Measurements from ENCODE around the gene CHP1.
A peak's percentile ranks its signal among the peaks of the same experiment; 100 is the strongest.

The CHP1 gene

DNA sequence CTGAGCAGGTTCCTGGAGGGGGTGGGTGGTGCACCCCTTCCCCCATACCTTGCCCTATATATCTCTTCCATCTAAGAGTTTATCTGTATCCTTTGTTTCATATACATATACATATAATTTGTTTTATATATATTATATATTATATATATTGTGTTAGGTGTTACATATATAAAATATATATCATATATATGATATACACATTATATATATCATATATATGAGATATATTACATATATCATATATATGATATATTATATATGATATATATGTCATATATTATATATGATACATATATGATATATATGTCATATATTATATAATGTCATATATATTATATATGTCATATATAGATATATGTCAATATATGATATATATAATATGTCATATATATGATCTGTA, 31.6 kb upstream of the CHP1 start:
- H2BK120ac ChIP-seq (ENCODE audit: insufficient read depth, low read length, poor library complexity) = no peak overlapping the region
- H4K12ac ChIP-seq (ENCODE audit: low read depth, low read length) = no peak overlapping the region
- H4K91ac ChIP-seq (ENCODE audit: low read depth, low read length) = no peak overlapping the region
- H3K23ac ChIP-seq (ENCODE audit: low read length) = no peak overlapping the region
- H2BK5ac ChIP-seq (ENCODE audit: low read depth, low read length, poor library complexity) = no peak overlapping the region
- no peak for DNase-seq
- no peak overlapping the region for H3K4me3 ChIP-seq (ENCODE audit: low read depth, low read length)
- no peaks in the 10 kb centered on the region for H3K4me1 ChIP-seq (ENCODE audit: control insufficient read depth in 1 of 2, insufficient read depth in 2 of 2, low read length in 2 of 2)
- no peak overlapping the region for H2AFZ ChIP-seq (ENCODE audit: insufficient read depth, low read length, poor library complexity)
- no peak overlapping the region for H3K4ac ChIP-seq (ENCODE audit: low read depth, low read length)
- no peak overlapping the region for H3K27ac ChIP-seq (ENCODE audit: low read depth, low read length)
- H3K79me2 ChIP-seq (ENCODE audit: control insufficient read depth, insufficient read depth, low read length, poor library complexity) = no peaks in the 10 kb centered on the region
- H3K27me3 ChIP-seq (ENCODE audit: insufficient read depth, low read length) = no peaks in the 10 kb centered on the region
- no peaks in the 10 kb centered on the region for H3K9me3 ChIP-seq (ENCODE audit: insufficient read depth, low read depth, low read length)
- no peak overlapping the region for H3K9ac ChIP-seq (ENCODE audit: low read length)
- H3K79me1 ChIP-seq (ENCODE audit: low read length) = no peaks in the 10 kb centered on the region
- no peak overlapping the region for H2AK5ac ChIP-seq (ENCODE audit: low read length)
- H3K18ac ChIP-seq (ENCODE audit: low read length) = no peak overlapping the region
- no peak overlapping the region for H3K4me2 ChIP-seq (ENCODE audit: low read length)
- H3K36me3 ChIP-seq (ENCODE audit: control insufficient read depth in 1 of 2, insufficient read depth in 2 of 2, low read length in 2 of 2) = no peaks in the 10 kb centered on the region
- H2BK12ac ChIP-seq (ENCODE audit: low read length) = no peak overlapping the region
- H3K14ac ChIP-seq (ENCODE audit: low read length) = no peak overlapping the region
- no peak overlapping the region for H4K8ac ChIP-seq (ENCODE audit: low read depth, low read length)

DNA sequence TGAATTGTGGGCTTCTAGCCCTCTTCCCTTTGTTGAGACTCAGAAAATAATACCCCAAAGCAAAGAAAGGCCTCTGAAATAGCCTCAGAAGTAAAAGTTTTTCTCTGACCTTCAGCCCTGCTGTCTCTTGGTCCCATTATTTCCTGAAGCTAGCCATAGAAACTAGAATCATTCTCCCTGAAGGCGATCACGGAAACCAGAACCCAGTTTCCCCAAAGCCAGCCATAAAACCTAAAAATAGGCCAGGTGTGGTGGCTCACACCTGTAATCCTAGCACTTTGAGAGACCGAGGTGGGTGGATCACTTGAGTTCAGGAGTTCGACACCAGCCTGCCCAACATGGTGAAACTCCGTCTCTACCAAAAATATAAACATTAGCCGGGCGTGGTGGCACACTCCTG, 27.7 kb upstream of the CHP1 start:
- Histone ChIP-seq H3K23ac (ENCODE audit: low read length) (no peak overlapping the region), H4K91ac (ENCODE audit: low read depth, low read length) (no peak overlapping the region), H3K27ac (ENCODE audit: low read depth, low read length) (no peak overlapping the region), H3K4me2 (ENCODE audit: low read length) (no peak overlapping the region), H3K27me3 (ENCODE audit: insufficient read depth, low read length) (no peaks in the 10 kb centered on the region), H4K8ac (ENCODE audit: low read depth, low read length) (no peak overlapping the region), H3K4me1 (ENCODE audit: control insufficient read depth in 1 of 2, insufficient read depth in 2 of 2, low read length in 2 of 2) (no peaks in the 10 kb centered on the region), H2BK120ac (ENCODE audit: insufficient read depth, low read length, poor library complexity) (no peak overlapping the region), H3K36me3 (ENCODE audit: control insufficient read depth in 1 of 2, insufficient read depth in 2 of 2, low read length in 2 of 2) (no peaks in the 10 kb centered on the region), H3K79me1 (ENCODE audit: low read length) (peaks cover 2% of the 10 kb centered on the region), H2BK12ac (ENCODE audit: low read length) (no peak overlapping the region), H3K18ac (ENCODE audit: low read length) (no peak overlapping the region), H2AFZ (ENCODE audit: insufficient read depth, low read length, poor library complexity) (no peak overlapping the region), H2BK5ac (ENCODE audit: low read depth, low read length, poor library complexity) (no peak overlapping the region), H4K12ac (ENCODE audit: low read depth, low read length) (no peak overlapping the region), H2AK5ac (ENCODE audit: low read length) (no peak overlapping the region), H3K4me3 (ENCODE audit: low read depth, low read length) (no peak overlapping the region), H3K9ac (ENCODE audit: low read length) (no peak overlapping the region), H3K9me3 (ENCODE audit: insufficient read depth, low read depth, low read length) (no peaks in the 10 kb centered on the region), H3K14ac (ENCODE audit: low read length) (no peak overlapping the region), H3K4ac (ENCODE audit: low read depth, low read length) (no peak overlapping the region), H3K79me2 (ENCODE audit: control insufficient read depth, insufficient read depth, low read length, poor library complexity) (no peaks in the 10 kb centered on the region)
- no CpG with 5 or more reads among the region's 7 CpGs for WGBS (ENCODE audit: extremely low coverage, insufficient coverage, insufficient read length)
- no peak for DNase-seq

DNA sequence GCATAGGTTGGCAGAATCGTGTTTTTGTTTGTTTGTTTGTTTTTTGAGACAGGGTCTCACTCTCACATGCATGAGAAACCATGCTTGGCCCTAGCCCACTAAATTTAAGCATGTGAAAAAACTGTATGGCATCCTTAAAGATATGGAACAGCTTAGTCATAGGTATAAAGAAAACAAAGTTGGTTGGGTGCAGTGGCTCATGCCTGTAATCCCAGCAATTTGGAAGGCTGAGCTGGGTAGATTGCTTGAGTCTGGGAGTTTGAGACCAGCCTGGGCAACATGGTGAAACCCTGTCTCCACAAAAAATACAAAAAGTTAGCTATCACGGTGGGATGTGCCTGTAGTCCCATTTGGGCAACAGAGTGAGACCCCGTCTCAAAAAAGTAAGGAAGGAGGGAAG, 25.8 kb upstream of the CHP1 start:
- H2AFZ ChIP-seq (ENCODE audit: insufficient read depth, low read length, poor library complexity) = no peak overlapping the region
- H3K14ac ChIP-seq (ENCODE audit: low read length) = no peak overlapping the region
- H4K91ac ChIP-seq (ENCODE audit: low read depth, low read length) = no peak overlapping the region
- H3K23ac ChIP-seq (ENCODE audit: low read length) = no peak overlapping the region
- no peak overlapping the region for H3K27ac ChIP-seq (ENCODE audit: low read depth, low read length)
- WGBS (ENCODE audit: extremely low coverage, insufficient coverage, insufficient read length) = no CpG with 5 or more reads among the region's 3 CpGs
- H3K36me3 ChIP-seq (ENCODE audit: control insufficient read depth in 1 of 2, insufficient read depth in 2 of 2, low read length in 2 of 2) = no peaks in the 10 kb centered on the region
- no peak overlapping the region for H2BK5ac ChIP-seq (ENCODE audit: low read depth, low read length, poor library complexity)
- H3K9ac ChIP-seq (ENCODE audit: low read length) = no peak overlapping the region
- H3K4me1 ChIP-seq (ENCODE audit: control insufficient read depth in 1 of 2, insufficient read depth in 2 of 2, low read length in 2 of 2) = no peaks in the 10 kb centered on the region
- H3K79me1 ChIP-seq (ENCODE audit: low read length) = peaks cover 2% of the 10 kb centered on the region
- no peak for DNase-seq
- no peaks in the 10 kb centered on the region for H3K9me3 ChIP-seq (ENCODE audit: insufficient read depth, low read depth, low read length)
- H3K4me2 ChIP-seq (ENCODE audit: low read length) = no peak overlapping the region
- H3K18ac ChIP-seq (ENCODE audit: low read length) = no peak overlapping the region
- no peak overlapping the region for H2BK12ac ChIP-seq (ENCODE audit: low read length)
- H3K79me2 ChIP-seq (ENCODE audit: control insufficient read depth, insufficient read depth, low read length, poor library complexity) = no peaks in the 10 kb centered on the region
- H3K4me3 ChIP-seq (ENCODE audit: low read depth, low read length) = no peak overlapping the region
- H4K8ac ChIP-seq (ENCODE audit: low read depth, low read length) = no peak overlapping the region
- no peak overlapping the region for H2BK120ac ChIP-seq (ENCODE audit: insufficient read depth, low read length, poor library complexity)
- no peak overlapping the region for H2AK5ac ChIP-seq (ENCODE audit: low read length)
- H3K27me3 ChIP-seq (ENCODE audit: insufficient read depth, low read length) = no peaks in the 10 kb centered on the region
- H4K12ac ChIP-seq (ENCODE audit: low read depth, low read length) = no peak overlapping the region
- no peak overlapping the region for H3K4ac ChIP-seq (ENCODE audit: low read depth, low read length)

DNA sequence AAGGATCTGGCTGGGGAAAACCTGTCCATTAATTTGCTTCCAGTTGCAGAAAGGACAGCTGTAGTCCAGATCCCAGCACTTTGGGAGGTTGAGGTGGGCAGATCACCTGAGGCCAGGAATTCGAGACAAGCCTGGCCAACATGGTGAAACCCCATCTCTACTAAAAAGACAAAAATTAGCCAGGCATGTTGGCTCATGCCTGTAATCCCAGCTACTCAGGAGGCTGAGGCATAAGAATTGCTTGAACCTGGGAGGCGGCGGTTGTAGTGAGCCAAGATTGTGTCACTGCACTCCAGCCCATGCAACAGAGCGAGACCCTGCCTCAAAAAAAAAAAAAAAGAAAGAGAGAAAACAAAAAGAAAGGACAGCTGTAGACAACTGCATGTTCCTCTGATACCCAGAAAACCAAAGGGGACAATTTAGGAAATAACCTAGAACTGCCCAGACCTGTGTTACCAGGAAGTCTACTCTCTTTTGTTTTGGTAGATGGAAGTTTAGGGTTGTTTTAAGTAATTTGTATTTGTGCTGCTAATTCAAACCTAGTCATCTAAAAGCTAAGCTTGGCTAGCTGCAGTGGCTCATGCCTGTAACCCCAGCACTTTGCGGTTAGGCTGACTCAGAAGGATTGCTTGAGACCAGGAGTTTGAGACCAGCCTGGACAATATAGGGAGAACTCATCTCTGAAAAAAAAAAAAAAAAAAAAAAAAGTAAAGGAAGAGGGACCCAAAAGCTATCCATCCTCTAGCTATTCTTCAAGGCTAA, 23.2 kb upstream of the CHP1 start:
- Histone ChIP-seq H3K4me2 (ENCODE audit: low read length) (peak overlapping the region; percentile 27), H4K91ac (ENCODE audit: low read depth, low read length) (no peak overlapping the region), H3K27ac (ENCODE audit: low read depth, low read length) (peak overlapping the region; percentile 73), H3K4ac (ENCODE audit: low read depth, low read length) (no peak overlapping the region), H2AFZ (ENCODE audit: insufficient read depth, low read length, poor library complexity) (no peak overlapping the region), H4K8ac (ENCODE audit: low read depth, low read length) (no peak overlapping the region), H2AK5ac (ENCODE audit: low read length) (no peak overlapping the region), H2BK12ac (ENCODE audit: low read length) (no peak overlapping the region), H4K12ac (ENCODE audit: low read depth, low read length) (no peak overlapping the region), H3K14ac (ENCODE audit: low read length) (no peak overlapping the region), H3K18ac (ENCODE audit: low read length) (no peak overlapping the region), H3K27me3 (ENCODE audit: insufficient read depth, low read length) (no peaks in the 10 kb centered on the region), H3K79me1 (ENCODE audit: low read length) (peaks cover 2% of the 10 kb centered on the region), H3K36me3 (ENCODE audit: control insufficient read depth in 1 of 2, insufficient read depth in 2 of 2, low read length in 2 of 2) (no peaks in the 10 kb centered on the region), H2BK5ac (ENCODE audit: low read depth, low read length, poor library complexity) (no peak overlapping the region), H3K79me2 (ENCODE audit: control insufficient read depth, insufficient read depth, low read length, poor library complexity) (no peaks in the 10 kb centered on the region), H3K4me1 (ENCODE audit: control insufficient read depth in 1 of 2, insufficient read depth in 2 of 2, low read length in 2 of 2) (no peaks in the 10 kb centered on the region), H3K4me3 (ENCODE audit: low read depth, low read length) (no peak overlapping the region), H3K9ac (ENCODE audit: low read length) (no peak overlapping the region), H3K9me3 (ENCODE audit: insufficient read depth, low read depth, low read length) (no peaks in the 10 kb centered on the region), H3K23ac (ENCODE audit: low read length) (no peak overlapping the region), H2BK120ac (ENCODE audit: insufficient read depth, low read length, poor library complexity) (no peak overlapping the region)
- DNase-seq = no peak
- WGBS (ENCODE audit: extremely low coverage, insufficient coverage, insufficient read length) = no CpG with 5 or more reads among the region's 5 CpGs

All from trophoblast cell (in vitro differentiated cells and primary cell).